ENCODE results near the gene WHRN.

GRCh38 chr9:114423181-114423580 lies 82.1 kb downstream of the WHRN start:
- TF ChIP-seq FOXP2 (optimal IDR thresholded peaks at IDR 0.05; ENCODE audit: control extremely low read depth, extremely low read length, insufficient read depth) (no peak), EZH2 (IDR thresholded peaks at IDR 0.05) (no peak), POLR2AphosphoS5 (IDR thresholded peaks at IDR 0.05; ENCODE audit: borderline replicate concordance, low read depth, low read length) (no peak)

All from SK-N-MC (cell line).